Choroid plexus epithelial cell (primary cell): ENCODE results near the gene MAGEC1.

Experiments used
- DNase-seq: peaks from one replicate; pipeline ENCODE4 v3.0.0-alpha.2; 2010; ENCODE audit warnings: low read depth
- H3K4me3 ChIP-seq: 2 replicates; pipeline ENCODE4 v1.5.1; 2011; ENCODE audit warnings: low read depth, mild to moderate bottlenecking, control low read depth, low read length, moderate library complexity
- TF ChIP-seq, protein P1 (sequence below): conservative IDR thresholded peaks from 2 replicates; pipeline ENCODE4 v1.5.1; 2011; ENCODE audit warnings: low read depth, mild to moderate bottlenecking, control low read depth, inconsistent platforms, low read length, moderate library complexity

Gene MAGEC1

GRCh38 chrX:141904262-141904661 is 568 bp downstream of the MAGEC1 start:
- DNase-seq = no peak
- H3K4me3 ChIP-seq = no peak overlapping the region
- TF ChIP-seq, protein P1, sequence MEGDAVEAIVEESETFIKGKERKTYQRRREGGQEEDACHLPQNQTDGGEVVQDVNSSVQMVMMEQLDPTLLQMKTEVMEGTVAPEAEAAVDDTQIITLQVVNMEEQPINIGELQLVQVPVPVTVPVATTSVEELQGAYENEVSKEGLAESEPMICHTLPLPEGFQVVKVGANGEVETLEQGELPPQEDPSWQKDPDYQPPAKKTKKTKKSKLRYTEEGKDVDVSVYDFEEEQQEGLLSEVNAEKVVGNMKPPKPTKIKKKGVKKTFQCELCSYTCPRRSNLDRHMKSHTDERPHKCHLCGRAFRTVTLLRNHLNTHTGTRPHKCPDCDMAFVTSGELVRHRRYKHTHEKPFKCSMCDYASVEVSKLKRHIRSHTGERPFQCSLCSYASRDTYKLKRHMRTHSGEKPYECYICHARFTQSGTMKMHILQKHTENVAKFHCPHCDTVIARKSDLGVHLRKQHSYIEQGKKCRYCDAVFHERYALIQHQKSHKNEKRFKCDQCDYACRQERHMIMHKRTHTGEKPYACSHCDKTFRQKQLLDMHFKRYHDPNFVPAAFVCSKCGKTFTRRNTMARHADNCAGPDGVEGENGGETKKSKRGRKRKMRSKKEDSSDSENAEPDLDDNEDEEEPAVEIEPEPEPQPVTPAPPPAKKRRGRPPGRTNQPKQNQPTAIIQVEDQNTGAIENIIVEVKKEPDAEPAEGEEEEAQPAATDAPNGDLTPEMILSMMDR = no peak

GRCh38 chrX:141917801-141918200 is 14.1 kb downstream of the MAGEC1 start:
- TF ChIP-seq, protein P1 = no peak
- no peak overlapping the region for H3K4me3 ChIP-seq
- DNase-seq = no peak

- no peak for DNase-seq
- TF ChIP-seq, protein P1 = no peak
- H3K4me3 ChIP-seq = no peak overlapping the region
Measured at GRCh38 chrX:141924293-141924692, 20.6 kb downstream of the MAGEC1 start.

GRCh38 chrX:141928432-141928831 is 24.7 kb downstream of the MAGEC1 start:
- TF ChIP-seq, protein P1 = no peak
- no peak for DNase-seq
- no peak overlapping the region for H3K4me3 ChIP-seq

DNA sequence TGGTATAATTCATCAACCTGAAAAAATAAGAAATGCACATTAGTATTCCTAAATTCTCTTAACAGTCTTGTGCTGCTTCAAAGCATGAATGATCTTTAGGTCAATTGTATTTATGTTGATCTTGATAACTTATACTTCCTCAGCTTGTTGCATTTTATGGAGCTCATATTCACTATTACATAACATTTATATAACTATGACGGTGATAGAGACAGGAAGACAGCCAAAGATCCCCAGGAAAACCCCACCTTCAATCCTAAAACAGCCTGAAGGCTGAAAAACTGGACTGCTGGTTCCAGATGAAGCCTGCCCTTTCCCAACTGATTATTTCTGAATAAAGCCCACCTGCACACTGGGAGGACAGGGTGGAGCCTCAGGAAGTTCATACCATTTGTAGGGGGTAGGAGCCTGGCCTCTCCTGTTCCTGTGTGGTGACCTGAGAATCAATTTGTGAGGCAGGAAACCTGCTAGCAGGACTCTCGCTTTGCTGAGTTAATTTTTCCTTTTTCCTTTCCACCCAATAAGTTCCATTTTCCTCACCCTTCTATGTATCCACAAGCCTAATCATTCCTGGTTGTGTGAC is 30.5 kb downstream of the MAGEC1 start:
- TF ChIP-seq, protein P1 = no peak
- DNase-seq = no peak
- no peak overlapping the region for H3K4me3 ChIP-seq

DNA sequence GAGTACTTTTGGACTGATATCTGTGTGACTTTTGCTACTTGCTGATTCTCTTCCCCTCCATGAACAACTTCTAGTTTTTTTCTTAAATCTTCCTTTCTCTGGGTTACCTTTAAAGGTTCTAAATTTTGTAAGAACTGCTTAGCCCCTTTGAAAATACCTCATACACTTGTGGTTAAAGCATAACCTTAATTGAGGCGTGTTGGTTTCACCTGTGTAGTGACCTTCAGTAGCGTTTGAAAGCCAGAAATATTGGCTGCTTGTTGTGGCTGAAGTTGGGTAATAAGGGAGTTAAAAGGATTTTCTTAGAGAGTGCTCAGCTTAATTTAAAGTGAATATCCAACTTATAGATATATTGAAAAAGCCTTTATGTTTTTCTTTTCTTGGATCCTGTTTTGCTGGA is 32.0 kb downstream of the MAGEC1 start:
- no peak overlapping the region for H3K4me3 ChIP-seq
- DNase-seq = no peak
- TF ChIP-seq, protein P1 = no peak

GRCh38 chrX:141936080-141936479 is 32.4 kb downstream of the MAGEC1 start:
- peak; percentile 19 for DNase-seq
- H3K4me3 ChIP-seq = no peak overlapping the region
- TF ChIP-seq, protein P1 = peak; percentile 34
